Neural cell (in vitro differentiated cells): Measurements from ENCODE around the gene GCLM. TPM values are rescaled to one million over a fixed set of nuclear protein-coding genes. Genes with fewer than 3 reads are reported as not detected.

Experiments used
- H2AFZ ChIP-seq: fragments of 200-600, 300-800 bp; sonication (generic), shearing (Covaris generic); 2 replicates; pipeline ENCODE4 v1.6.0; 2014; ENCODE audit warnings: low read depth, mild to moderate bottlenecking, antibody characterized with exemption, low read length, moderate library complexity
- H3F3A ChIP-seq: fragments of 200-600 bp; shearing (Covaris generic); 2 replicates; pipeline ENCODE4 v1.6.1; 2016; ENCODE audit warnings: mild to moderate bottlenecking, moderate library complexity, mixed read lengths, antibody characterized with exemption, low read length; ENCODE audit not compliant: insufficient read depth, poor library complexity, severe bottlenecking
- H3K27ac ChIP-seq: fragments of 200-600, 300-800 bp; sonication (generic), shearing (Covaris generic); 2 replicates; pipeline ENCODE4 v1.5.1; 2014; ENCODE audit warnings: mild to moderate bottlenecking, low read length, moderate library complexity
- H3K27me3 ChIP-seq: fragments of 300-800, 200-600 bp; sonication (generic), shearing (Covaris generic); 2 replicates; pipeline ENCODE4 v1.6.0; 2014; ENCODE audit warnings: mild to moderate bottlenecking, low read depth, low read length, moderate library complexity; ENCODE audit not compliant: insufficient read depth
- H3K36me3 ChIP-seq: fragments of 300-800, 200-600 bp; sonication (generic), shearing (Covaris generic); 2 replicates; pipeline ENCODE4 v1.5.1; 2014; ENCODE audit warnings: mild to moderate bottlenecking, antibody characterized with exemption, low read length, moderate library complexity; ENCODE audit not compliant: insufficient read depth
- H3K4me2 ChIP-seq: fragments of 300-800, 200-600 bp; sonication (generic), shearing (Covaris generic); 2 replicates; pipeline ENCODE4 v1.6.0; 2014; ENCODE audit warnings: mild to moderate bottlenecking, low read length
- H3K4me3 ChIP-seq: fragments of 300-800, 200-600 bp; sonication (generic), shearing (Covaris generic); 2 replicates; pipeline ENCODE4 v1.5.1; 2014; ENCODE audit warnings: mild to moderate bottlenecking, low read length, moderate library complexity
- H3K79me2 ChIP-seq: fragments of 200-600 bp; shearing (Covaris generic); replicated peaks from 2 replicates; pipeline ENCODE4 v1.6.0; 2014; ENCODE audit warnings: mild to moderate bottlenecking, low read length, moderate library complexity; ENCODE audit not compliant: insufficient read depth
- H3K9ac ChIP-seq: fragments of 300-800, 200-600 bp; sonication (generic), shearing (Covaris generic); 2 replicates; pipeline ENCODE4 v1.6.1; 2016; ENCODE audit warnings: mild to moderate bottlenecking, low read length, mixed read lengths
- H3K9me2 ChIP-seq: fragments of 200-600 bp; shearing (Covaris generic); 2 replicates; pipeline ENCODE4 v1.6.1; 2016; ENCODE audit warnings: mild to moderate bottlenecking, low read length, mixed read lengths; ENCODE audit not compliant: insufficient read depth
- H3K9me3 ChIP-seq: fragments of 200-600, 300-800 bp; sonication (generic), shearing (Covaris generic); 2 replicates; pipeline ENCODE4 v1.6.1; 2016; ENCODE audit warnings: mild to moderate bottlenecking, mixed run types, low read length, moderate library complexity, mixed read lengths
- H4K20me1 ChIP-seq: fragments of 200-600 bp; shearing (Covaris generic); 2 replicates; pipeline ENCODE4 v1.6.1; 2016; ENCODE audit warnings: mild to moderate bottlenecking, mixed run types; ENCODE audit not compliant: insufficient read depth
- EP300 ChIP-seq: fragments of 450-650 bp; conservative IDR thresholded peaks from 2 replicates; pipeline ENCODE4 v1.6.1; 2014; ENCODE audit warnings: antibody characterized with exemption, mild to moderate bottlenecking, moderate library complexity; ENCODE audit not compliant: poor library complexity, severe bottlenecking
- EZH2 ChIP-seq: fragments of 200-600, 300-800 bp; shearing (Covaris generic), sonication (generic); IDR thresholded peaks from 2 replicates; pipeline ENCODE4 v1.6.1; 2014; ENCODE audit warnings: antibody characterized with exemption, low read length, borderline replicate concordance, mild to moderate bottlenecking; ENCODE audit not compliant: insufficient read depth, poor library complexity, severe bottlenecking
- MXI1 ChIP-seq: fragments of 450-650 bp; conservative IDR thresholded peaks from 2 replicates; pipeline ENCODE4 v1.6.1; 2014; ENCODE audit warnings: antibody characterized with exemption, mild to moderate bottlenecking; ENCODE audit not compliant: poor library complexity, severe bottlenecking
- POLR2AphosphoS5 ChIP-seq: IDR thresholded peaks from 2 replicates; pipeline ENCODE4 v1.6.1; 2012
- RAD21 ChIP-seq: fragments of 450-650 bp; conservative IDR thresholded peaks from 2 replicates; pipeline ENCODE4 v1.6.1; 2014; ENCODE audit warnings: antibody characterized with exemption, mild to moderate bottlenecking, moderate library complexity
- REST ChIP-seq: IDR thresholded peaks from 2 replicates; pipeline ENCODE4 v1.6.1; 2012; ENCODE audit warnings: borderline replicate concordance
- SMC3 ChIP-seq: fragments of 450-650 bp; conservative IDR thresholded peaks from 2 replicates; pipeline ENCODE4 v1.6.1; 2014; ENCODE audit warnings: antibody characterized with exemption, mild to moderate bottlenecking, moderate library complexity; ENCODE audit not compliant: poor library complexity
- TAF1 ChIP-seq: IDR thresholded peaks from 2 replicates; pipeline ENCODE4 v1.6.1; 2012; ENCODE audit warnings: low read depth
- polyA plus RNA-seq: library from polyadenylated mRNA; depleted of rRNA; stranded (reverse); fragments of >200 nt; gene quantifications from 2 replicates; pipeline ENCODE4 v1.2.3, GENCODE V29; 2014
- TF ChIP-seq, protein P1 (sequence below): fragments of 450-650 bp; IDR thresholded peaks from 2 replicates; pipeline ENCODE4 v1.5.1; 2014; ENCODE audit warnings: antibody characterized with exemption, mild to moderate bottlenecking, moderate library complexity; ENCODE audit not compliant: poor library complexity, severe bottlenecking

The GCLM gene
- polyA plus RNA-seq, 1 donor from 2014 or later: 3.7 TPM

- H4K20me1 ChIP-seq: no peaks in the 10 kb centered on the region
- TF ChIP-seq REST (no peak), TAF1 (no peak), MXI1 (no peak), EZH2 (no peak), SMC3 (no peak), POLR2AphosphoS5 (no peak), RAD21 (no peak), EP300 (no peak)
- TF ChIP-seq, protein P1, sequence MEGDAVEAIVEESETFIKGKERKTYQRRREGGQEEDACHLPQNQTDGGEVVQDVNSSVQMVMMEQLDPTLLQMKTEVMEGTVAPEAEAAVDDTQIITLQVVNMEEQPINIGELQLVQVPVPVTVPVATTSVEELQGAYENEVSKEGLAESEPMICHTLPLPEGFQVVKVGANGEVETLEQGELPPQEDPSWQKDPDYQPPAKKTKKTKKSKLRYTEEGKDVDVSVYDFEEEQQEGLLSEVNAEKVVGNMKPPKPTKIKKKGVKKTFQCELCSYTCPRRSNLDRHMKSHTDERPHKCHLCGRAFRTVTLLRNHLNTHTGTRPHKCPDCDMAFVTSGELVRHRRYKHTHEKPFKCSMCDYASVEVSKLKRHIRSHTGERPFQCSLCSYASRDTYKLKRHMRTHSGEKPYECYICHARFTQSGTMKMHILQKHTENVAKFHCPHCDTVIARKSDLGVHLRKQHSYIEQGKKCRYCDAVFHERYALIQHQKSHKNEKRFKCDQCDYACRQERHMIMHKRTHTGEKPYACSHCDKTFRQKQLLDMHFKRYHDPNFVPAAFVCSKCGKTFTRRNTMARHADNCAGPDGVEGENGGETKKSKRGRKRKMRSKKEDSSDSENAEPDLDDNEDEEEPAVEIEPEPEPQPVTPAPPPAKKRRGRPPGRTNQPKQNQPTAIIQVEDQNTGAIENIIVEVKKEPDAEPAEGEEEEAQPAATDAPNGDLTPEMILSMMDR: no peak
Observed at GRCh38 chr1:93841771-93842170, 67.5 kb downstream of the GCLM start.

DNA sequence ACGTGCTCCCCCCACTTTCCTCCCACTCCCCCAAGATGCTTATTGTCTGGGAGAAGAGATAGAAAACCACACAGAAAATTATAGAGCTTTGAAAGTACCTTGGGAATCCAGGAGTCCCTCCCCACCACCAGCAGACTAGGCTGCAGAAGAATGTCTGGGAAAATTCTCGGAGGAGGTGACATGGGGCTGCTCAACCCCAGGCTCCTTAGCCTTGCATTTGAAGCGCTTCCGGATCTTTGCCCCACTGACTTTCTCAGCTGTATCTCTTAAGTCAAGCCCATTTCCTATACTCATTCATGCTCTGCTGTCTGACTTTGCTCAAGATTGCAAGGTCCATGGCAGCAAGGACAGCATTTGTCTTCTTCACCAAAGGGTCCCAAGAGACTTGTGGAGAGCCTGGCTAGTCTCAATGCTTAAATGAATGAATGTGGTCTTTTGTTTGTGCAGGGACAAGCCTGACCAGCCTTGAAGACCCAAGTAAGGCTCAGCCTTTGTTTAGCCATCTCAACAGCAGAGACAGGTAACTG lies 68.2 kb downstream of the GCLM start:
- no peak overlapping the region for H3K4me2 ChIP-seq

More at GRCh38 chr1:93841771-93842170, 67.5 kb downstream of the GCLM start:
- Histone ChIP-seq H3F3A (peaks cover 9% of the 10 kb centered on the region), H3K4me3 (no peak overlapping the region), H3K9ac (no peak overlapping the region), H3K27ac (no peak overlapping the region), H2AFZ (no peak overlapping the region), H3K9me2 (no peaks in the 10 kb centered on the region), H3K36me3 (peaks cover 6% of the 10 kb centered on the region), H3K4me2 (no peak overlapping the region), H3K79me2 (no peaks in the 10 kb centered on the region), H3K9me3 (no peaks in the 10 kb centered on the region), H3K27me3 (no peaks in the 10 kb centered on the region)

More for the DNA sequence above, 68.2 kb downstream of the GCLM start:
- H3K9me2 ChIP-seq: no peaks in the 10 kb centered on the region
- TF ChIP-seq TAF1 (no peak), REST (no peak), EP300 (no peak), SMC3 (no peak), MXI1 (no peak), EZH2 (no peak), POLR2AphosphoS5 (no peak), RAD21 (no peak)
- TF ChIP-seq, protein P1: no peak
- H3F3A ChIP-seq: peaks cover 9% of the 10 kb centered on the region
- H3K36me3 ChIP-seq: peaks cover 6% of the 10 kb centered on the region
- no peaks in the 10 kb centered on the region for H3K79me2 ChIP-seq
- H3K27me3 ChIP-seq: no peaks in the 10 kb centered on the region
- no peak overlapping the region for H2AFZ ChIP-seq
- no peak overlapping the region for H3K27ac ChIP-seq
- H3K4me3 ChIP-seq: no peak overlapping the region
- H3K9me3 ChIP-seq: no peaks in the 10 kb centered on the region
- no peaks in the 10 kb centered on the region for H4K20me1 ChIP-seq
- no peak overlapping the region for H3K9ac ChIP-seq
